SK-N-SH treated with all-trans-retinoic acid at 6 μM for 48 hours (cell line): Measurements from ENCODE around the gene CNTRL.

Experiments
- ARNTL ChIP-seq: fragments of 450-650 bp; formaldehyde crosslinking; IDR thresholded peaks from 2 replicates; pipeline ENCODE4 v1.5.0; 2020; ENCODE audit warnings: low read depth, mild to moderate bottlenecking, moderate library complexity, borderline replicate concordance
- BACH2 ChIP-seq: fragments of 250-450 bp; sonication (Bioruptor Pico); IDR thresholded peaks from 2 replicates; pipeline ENCODE4 v1.9.0; 2021; ENCODE audit warnings: mild to moderate bottlenecking, borderline replicate concordance
- CSDC2 ChIP-seq: fragments of 250-450 bp; sonication (Bioruptor Pico); IDR thresholded peaks from 2 replicates; pipeline ENCODE4 v1.5.0; 2020; ENCODE audit warnings: mild to moderate bottlenecking, moderate library complexity
- ISL1 ChIP-seq: fragments of 250-450 bp; sonication (Bioruptor Pico); IDR thresholded peaks from 2 replicates; pipeline ENCODE4 v2.1.2; 2022; ENCODE audit warnings: mild to moderate bottlenecking, moderate library complexity
- RARB ChIP-seq: fragments of 250-450 bp; sonication (Bioruptor Pico); IDR thresholded peaks from 2 replicates; pipeline ENCODE4 v1.8.0; 2021; ENCODE audit warnings: mild to moderate bottlenecking, moderate library complexity
- SNAI2 ChIP-seq: fragments of 250-450 bp; sonication (Bioruptor Pico); IDR thresholded peaks from 2 replicates; pipeline ENCODE4 v1.5.0; 2020; ENCODE audit warnings: mild to moderate bottlenecking, moderate library complexity
- TOX ChIP-seq: fragments of 250-450 bp; sonication (Bioruptor Pico); IDR thresholded peaks from 2 replicates; pipeline ENCODE4 v1.8.0; 2021; ENCODE audit warnings: mild to moderate bottlenecking, moderate library complexity, borderline replicate concordance
- ZFP3 ChIP-seq: fragments of 250-450 bp; sonication (Bioruptor Pico); IDR thresholded peaks from 2 replicates; pipeline ENCODE4 v1.5.0; 2020; ENCODE audit warnings: mild to moderate bottlenecking, moderate library complexity
- ZFP30 ChIP-seq: fragments of 450-650 bp; formaldehyde crosslinking; IDR thresholded peaks from 2 replicates; pipeline ENCODE4 v1.5.0; 2022; ENCODE audit warnings: mild to moderate bottlenecking, moderate library complexity
- ZNF565 ChIP-seq: fragments of 450-650 bp; formaldehyde crosslinking; conservative IDR thresholded peaks from 2 replicates; pipeline ENCODE4 v1.5.0; 2020; ENCODE audit warnings: low read depth, mild to moderate bottlenecking, moderate library complexity
- TF ChIP-seq, protein P1 (sequence below): fragments of 250-450 bp; sonication (Bioruptor Pico); IDR thresholded peaks from 2 replicates; pipeline ENCODE4 v1.8.0; 2020; ENCODE audit warnings: mild to moderate bottlenecking, moderate library complexity, borderline replicate concordance

DNA sequence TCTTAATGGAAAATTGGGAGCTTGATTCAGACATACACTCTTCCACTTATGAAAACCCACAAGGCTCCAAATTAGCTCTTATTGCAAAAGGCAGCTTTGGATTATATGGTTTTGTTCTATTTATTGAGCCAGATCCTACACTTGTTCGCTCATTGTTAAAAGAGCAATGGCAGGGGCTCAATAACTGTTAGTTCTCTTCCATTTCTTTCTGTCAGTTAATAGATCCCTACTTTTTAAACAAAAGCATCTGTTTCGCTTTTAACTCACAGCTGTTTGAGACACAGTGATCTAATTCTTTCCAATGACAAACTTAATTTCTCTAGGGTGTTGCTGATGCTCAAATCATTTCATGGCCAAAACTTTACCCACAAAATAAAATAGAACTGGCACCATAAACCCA lies 36.4 kb upstream of the CNTRL start:
- no peak for TF ChIP-seq ZNF565 (CRISPR knock-in tag)
- TF ChIP-seq, protein P1, sequence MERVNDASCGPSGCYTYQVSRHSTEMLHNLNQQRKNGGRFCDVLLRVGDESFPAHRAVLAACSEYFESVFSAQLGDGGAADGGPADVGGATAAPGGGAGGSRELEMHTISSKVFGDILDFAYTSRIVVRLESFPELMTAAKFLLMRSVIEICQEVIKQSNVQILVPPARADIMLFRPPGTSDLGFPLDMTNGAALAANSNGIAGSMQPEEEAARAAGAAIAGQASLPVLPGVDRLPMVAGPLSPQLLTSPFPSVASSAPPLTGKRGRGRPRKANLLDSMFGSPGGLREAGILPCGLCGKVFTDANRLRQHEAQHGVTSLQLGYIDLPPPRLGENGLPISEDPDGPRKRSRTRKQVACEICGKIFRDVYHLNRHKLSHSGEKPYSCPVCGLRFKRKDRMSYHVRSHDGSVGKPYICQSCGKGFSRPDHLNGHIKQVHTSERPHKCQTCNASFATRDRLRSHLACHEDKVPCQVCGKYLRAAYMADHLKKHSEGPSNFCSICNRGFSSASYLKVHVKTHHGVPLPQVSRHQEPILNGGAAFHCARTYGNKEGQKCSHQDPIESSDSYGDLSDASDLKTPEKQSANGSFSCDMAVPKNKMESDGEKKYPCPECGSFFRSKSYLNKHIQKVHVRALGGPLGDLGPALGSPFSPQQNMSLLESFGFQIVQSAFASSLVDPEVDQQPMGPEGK: no peak
- TF ChIP-seq ZFP3 (CRISPR knock-in tag): no peak
- no peak for TF ChIP-seq RARB (CRISPR knock-in tag)
- no peak for TF ChIP-seq ARNTL (CRISPR knock-in tag)
- no peak for TF ChIP-seq CSDC2
- TF ChIP-seq ZFP30: no peak
- no peak for TF ChIP-seq ISL1 (CRISPR knock-in tag)
- no peak for TF ChIP-seq SNAI2 (CRISPR knock-in tag)
- TF ChIP-seq BACH2 (CRISPR knock-in tag): no peak
- TF ChIP-seq TOX (CRISPR knock-in tag): no peak
